GM18870 (cell line): ENCODE results near the gene B4GALT6.

Experiments used
- ATAC-seq: cut with Tn5 transposase; IDR thresholded peaks from one replicate; pipeline ENCODE4 v1.9.1; 2021; ENCODE audit warnings: moderate library complexity; ENCODE audit not compliant: unreplicated experiment

Gene B4GALT6

GRCh38 chr18:31661965-31662364 lies 22.4 kb downstream of the B4GALT6 start:
- ATAC-seq, result no peak

- ATAC-seq, result no peak
Observed at GRCh38 chr18:31660763-31661162, 23.6 kb downstream of the B4GALT6 start.

- ATAC-seq, result no peak
Observed at GRCh38 chr18:31659576-31660177, 24.7 kb downstream of the B4GALT6 start.

DNA sequence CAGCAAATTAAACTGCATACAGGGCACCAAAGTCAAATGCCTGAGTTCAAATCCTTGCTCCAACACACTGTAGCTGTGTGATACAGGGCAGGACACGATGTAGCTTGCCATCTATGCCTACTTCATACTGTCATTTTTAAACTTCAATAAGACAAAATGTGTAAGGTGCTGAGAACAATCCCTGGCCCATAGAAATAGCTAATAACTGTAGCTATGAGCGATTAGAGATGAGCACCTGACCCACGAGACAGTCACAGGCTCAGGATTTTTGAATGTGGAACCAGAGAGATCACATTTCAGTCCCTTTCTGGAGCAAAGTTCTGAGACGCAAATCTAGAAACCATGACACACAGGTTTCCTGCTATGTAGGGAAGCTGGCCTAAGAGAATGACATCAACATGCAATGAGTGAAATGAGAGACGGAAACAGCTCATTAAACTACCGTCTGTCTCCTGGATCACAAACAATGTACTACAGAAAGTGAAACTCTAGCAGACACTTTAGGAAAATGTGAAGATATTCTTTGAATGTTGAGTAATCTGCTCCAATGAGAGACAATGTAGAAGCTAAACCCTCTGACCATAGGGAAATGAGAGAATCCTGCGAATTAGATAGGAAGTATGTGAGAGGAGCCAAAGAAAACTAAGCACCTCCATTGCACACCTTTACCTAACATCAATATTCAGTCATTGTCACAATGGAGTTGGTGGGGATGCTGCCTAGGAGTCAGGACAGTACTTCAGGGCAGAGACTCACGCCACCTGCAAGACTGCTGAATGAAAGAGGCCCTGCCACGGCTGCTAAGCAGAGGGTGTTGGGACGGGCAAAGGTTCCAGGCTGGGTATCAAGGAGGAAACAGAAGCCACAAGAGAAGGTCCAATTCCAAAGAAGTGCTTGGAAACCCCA lies 25.5 kb downstream of the B4GALT6 start:
- peak; percentile 71 for ATAC-seq

GRCh38 chr18:31657823-31658669 lies 26.3 kb downstream of the B4GALT6 start:
- peak; percentile 84 for ATAC-seq

DNA sequence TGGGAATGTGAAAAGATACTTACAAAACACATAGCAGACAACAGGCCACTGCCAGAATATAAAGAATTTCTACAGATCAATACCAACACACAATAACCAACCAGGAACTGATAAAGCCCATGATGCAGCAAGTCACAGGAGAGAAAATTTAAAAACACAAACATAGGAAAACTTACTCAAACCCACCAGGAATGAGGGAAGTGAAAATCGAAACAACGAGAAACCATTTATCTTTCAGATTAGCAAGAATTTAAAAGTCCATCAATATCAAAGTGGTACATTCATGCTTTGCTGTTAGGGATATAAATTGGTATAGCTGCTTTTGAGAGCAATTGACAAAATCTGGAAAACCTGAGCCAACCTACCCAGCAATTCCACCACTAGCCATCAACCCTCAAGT lies 27.6 kb downstream of the B4GALT6 start:
- no peak for ATAC-seq

DNA sequence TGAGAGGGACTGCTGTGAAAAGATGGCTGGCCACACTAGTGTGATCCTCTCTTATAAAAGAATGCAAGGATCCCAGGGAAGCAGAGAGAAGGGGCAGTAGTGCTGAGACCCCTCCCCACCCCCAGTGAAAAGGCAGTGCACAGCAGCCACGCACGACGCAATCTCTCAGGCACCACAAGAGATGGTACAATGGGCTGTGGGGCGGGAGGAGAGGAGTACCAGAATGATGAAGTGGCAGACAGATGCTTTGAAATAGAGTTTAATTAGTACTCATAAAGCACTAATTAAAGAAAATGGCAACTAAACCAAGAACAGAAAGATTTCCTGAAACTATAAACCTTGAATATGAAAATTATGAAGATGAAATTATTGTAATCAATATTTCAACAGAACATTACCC lies 29.0 kb downstream of the B4GALT6 start:
- no peak for ATAC-seq

DNA sequence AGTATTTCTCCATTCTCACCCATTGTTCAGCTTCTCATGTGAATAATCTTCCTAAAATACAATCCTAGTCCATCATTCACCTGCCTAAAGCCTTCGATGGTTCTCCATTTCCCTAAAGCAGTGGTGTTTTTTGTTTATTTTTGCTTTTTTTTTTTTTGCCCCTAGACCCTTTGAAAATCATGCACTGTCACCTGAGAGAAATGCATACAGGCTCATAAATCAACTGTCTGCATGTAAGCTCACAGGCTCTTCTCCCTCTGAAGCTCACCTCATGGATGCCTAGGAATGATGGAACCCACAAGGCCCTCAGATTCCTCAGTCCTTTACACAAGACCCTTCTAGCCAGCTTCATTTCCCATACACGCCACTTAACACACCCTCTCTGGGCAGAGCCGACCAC lies 31.5 kb downstream of the B4GALT6 start:
- ATAC-seq, result no peak

DNA sequence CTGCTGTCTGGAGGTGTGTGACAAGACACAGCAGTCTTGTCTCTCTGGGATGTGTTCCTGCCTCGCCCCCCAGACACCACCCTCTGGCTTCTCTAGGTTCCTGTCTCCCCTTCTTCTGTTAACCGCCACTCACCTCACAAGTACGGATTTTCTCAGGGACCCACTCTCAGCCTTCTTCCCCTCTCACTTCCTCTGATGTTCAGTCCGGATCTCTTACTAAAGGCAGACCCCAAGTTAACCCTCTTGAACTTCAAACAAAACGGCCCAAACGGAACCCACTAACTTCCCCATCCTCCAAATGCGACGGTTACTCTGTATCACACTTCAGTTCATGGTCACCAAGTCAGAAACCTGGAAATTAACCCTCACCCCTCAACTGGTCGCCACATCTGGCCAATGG lies 32.0 kb downstream of the B4GALT6 start:
- no peak for ATAC-seq

DNA sequence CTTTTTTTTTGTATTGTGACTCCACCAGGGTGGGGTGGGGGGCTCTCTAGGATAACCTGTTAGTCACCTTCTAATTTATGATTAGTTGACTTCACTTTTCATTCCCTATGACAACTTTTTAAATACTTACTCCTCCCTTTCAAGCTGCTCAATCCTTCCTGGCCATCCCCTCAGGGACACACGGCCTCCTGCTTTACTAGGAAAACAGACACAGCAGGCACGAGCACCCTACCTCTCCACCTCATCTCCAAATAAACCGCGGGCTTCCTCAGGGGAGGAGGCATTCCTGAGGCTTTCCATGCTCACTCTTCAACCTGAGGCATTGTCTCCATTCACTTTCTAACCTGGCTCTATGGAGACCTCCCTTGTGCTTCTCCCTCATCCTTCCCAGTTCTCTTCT lies 33.0 kb downstream of the B4GALT6 start:
- no peak for ATAC-seq

GRCh38 chr18:31649978-31650719 lies 34.2 kb downstream of the B4GALT6 start:
- peak; percentile 54 for ATAC-seq

DNA sequence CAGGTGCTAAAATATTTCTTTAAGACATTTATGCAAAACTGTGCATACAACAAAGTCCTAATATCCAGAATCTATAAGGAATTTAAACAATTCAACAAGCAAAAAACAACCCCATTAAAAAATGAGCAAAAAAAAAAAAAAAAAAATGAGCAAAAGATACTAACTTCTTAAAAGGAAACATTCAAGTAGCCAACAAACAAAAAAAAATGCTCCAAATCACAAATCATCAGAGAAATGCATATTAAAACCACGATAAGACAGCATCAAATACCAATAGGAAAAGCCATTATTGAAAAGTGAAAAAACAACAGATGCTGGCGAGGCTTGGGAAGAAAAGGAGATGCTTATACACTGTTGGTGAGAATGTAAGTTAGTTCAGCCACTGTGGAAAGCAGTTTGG lies 34.9 kb downstream of the B4GALT6 start:
- no peak for ATAC-seq

- peak; percentile 71 for ATAC-seq
Observed at GRCh38 chr18:31648966-31649429, 35.4 kb downstream of the B4GALT6 start.

DNA sequence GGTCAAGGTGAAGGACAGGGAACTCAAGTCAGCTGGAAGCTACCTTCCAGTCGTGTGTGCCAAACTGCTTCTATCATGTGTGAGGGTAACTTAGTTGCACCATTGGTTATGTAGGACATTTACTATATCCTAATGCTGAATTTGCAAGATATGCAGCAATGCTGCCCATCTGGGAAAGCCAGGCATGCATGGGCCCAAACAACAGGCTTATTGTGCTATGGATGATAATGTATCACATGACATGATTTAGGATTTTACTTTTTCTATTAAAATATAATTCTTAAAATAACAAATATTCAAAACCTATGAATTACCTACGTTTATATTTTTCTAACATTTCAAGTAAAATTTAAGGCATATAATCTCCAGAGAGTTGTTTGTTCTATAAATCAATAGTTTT lies 35.9 kb downstream of the B4GALT6 start:
- no peak for ATAC-seq

- no peak for ATAC-seq
Observed at GRCh38 chr18:31647127-31647753, 37.1 kb downstream of the B4GALT6 start.

GRCh38 chr18:31646332-31647126 lies 37.9 kb downstream of the B4GALT6 start:
- ATAC-seq, result no peak

GRCh38 chr18:31645411-31645810 lies 39.0 kb downstream of the B4GALT6 start:
- no peak for ATAC-seq

DNA sequence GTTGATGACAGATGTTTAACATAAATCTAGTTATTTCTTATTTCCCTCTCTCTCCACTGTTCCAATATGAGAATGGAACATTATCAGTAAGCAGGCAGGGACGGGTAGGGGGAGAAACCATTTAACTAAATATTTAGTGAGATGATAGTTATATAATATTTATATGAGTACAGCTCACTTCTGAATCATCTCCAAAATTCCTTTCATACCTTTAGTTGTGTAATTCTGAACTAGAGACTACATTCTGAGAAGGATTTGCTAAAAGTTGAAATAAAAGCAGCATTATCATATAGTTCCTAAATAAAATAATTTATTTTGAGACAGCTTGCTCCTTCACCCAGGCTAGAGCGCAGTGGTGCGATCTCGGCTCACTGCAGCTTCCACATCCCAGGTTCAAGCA lies 41.4 kb downstream of the B4GALT6 start:
- no peak for ATAC-seq

DNA sequence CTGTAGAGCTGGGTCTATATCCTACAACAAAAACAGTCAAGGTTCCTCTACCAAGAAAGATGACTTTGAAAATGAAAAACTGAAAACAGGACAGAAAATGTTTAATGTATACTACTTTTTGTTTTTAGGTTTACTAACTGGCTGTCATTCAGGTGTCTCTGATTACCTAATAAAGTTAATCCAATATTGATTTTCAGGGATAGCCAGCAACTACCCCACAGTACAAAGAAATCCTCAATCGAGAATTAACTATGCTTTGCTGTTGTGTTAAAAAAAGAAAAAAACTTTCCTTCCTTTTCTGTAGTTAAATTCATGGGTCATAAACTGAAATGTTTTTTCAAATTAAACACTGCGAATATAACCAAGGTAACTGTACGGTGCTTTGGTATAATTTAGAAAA lies 46.9 kb downstream of the B4GALT6 start:
- ATAC-seq, result no peak
